ENCODE measurements around the gene KRTAP10-7.
"Not testable (repeated sequence)": the region's sequence is repeated elsewhere in the genome, so short reads cannot be mapped to it uniquely, and the experiment has no call there.

KRTAP10-7 gene

DNA sequence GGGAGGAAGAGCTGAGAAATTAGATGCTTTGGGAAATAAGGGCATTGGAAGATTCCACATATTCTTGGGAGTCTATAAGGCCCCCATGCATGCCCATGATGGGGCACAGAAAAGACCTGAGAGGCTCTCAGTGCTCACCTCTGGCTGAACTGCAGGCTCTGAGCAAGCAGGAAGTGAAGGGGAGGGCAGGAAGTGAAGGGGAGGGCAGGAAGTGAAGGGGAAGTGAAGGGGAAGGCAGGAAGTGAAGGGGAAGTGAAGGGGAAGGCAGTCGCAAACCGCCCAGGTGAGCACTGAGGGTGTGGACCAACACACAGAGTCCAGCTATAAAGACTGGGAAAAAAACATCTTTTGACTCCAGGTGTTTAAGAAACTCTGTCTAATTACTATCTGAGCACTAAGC is 30.0 kb downstream of the KRTAP10-7 start:
- H3K4me3 ChIP-seq (ENCODE audit: low read depth, low read length) = no peak overlapping the region
- in situ Hi-C loops (cut with HindIII; ENCODE audit: low sequenced_read_pairs) = no loop called here
- no peak for TF ChIP-seq CTCF (IDR thresholded peaks at IDR 0.05; ENCODE audit: low read depth, low read length)
- DNase-seq (ENCODE audit: low read depth, low spot score) = no peak

DNA sequence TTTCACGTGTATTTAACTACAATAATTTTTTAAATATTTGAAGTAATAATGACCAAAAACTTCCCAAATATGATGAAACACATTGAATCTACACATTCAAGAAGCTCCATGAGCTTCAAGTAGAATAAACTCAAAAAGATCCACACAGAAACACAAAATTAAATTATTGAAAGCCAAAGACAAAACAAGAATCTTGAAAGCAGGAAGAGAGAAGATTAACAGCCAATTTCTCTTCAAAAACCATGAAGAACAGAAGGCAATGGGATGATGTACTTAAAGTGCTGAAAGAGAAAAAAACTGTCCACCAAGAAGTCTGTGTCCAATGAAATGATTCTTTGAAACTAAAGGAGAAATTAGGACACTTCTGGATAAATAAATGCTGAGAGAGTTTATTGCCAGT is 31.7 kb downstream of the KRTAP10-7 start:
- in situ Hi-C loops (cut with HindIII; ENCODE audit: low sequenced_read_pairs) = no loop called here
- H3K4me3 ChIP-seq (ENCODE audit: low read depth, low read length) = no peak overlapping the region
- TF ChIP-seq CTCF (IDR thresholded peaks at IDR 0.05; ENCODE audit: low read depth, low read length) = no peak
- DNase-seq (ENCODE audit: low read depth, low spot score) = no peak

- no peak for DNase-seq (ENCODE audit: low read depth, low spot score)
- no peak for TF ChIP-seq CTCF (IDR thresholded peaks at IDR 0.05; ENCODE audit: low read depth, low read length)
- no peak overlapping the region for H3K4me3 ChIP-seq (ENCODE audit: low read depth, low read length)
- in situ Hi-C loops (cut with HindIII; ENCODE audit: low sequenced_read_pairs) = no loop called here
These were observed 36.0 kb downstream of the KRTAP10-7 start for GRCh38 chr21:44636209-44637017.

DNA sequence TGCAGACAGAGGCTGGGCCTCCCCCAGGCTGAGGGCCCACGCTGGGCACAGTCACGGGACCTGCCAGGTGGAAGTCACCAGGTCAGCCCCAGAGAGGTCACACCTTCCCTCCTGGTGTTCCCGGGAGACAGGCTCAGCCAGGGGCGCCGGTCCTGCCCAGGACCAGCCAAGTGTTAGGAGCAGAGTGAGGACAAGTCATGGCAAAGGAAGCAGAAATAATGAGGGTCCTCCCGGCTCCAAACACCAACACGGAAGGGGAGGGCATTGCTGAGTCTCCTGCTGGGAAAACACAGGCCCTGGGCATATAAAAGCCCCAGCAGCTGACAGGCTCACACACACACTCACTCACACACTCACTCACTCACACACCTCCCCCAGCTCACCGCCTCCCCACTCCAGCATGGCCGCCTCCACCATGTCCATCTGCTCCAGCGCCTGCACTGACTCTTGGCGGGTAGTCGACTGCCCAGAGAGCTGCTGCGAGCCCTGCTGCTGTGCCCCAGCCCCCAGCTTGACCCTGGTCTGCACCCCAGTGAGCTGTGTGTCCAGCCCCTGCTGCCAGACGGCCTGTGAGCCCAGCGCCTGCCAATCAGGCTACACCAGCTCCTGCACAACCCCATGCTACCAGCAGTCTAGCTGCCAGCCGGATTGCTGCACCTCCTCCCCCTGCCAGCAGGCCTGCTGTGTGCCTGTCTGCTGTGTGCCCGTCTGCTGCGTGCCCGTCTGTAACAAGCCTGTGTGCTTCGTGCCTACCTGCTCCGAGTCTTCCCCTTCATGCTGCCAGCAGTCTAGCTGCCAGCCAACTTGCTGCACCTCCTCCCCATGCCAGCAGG is 36.8 kb downstream of the KRTAP10-7 start, which contains the start of gene KRTAP10-10:
TSS of gene KRTAP10-10 (plus strand) at position 339 of the 833 bp plus-strand sequence. CDS start at position 401, 62 bp downstream.
- in situ Hi-C loops (cut with HindIII; ENCODE audit: low sequenced_read_pairs) = no loop called here
- TF ChIP-seq CTCF (IDR thresholded peaks at IDR 0.05; ENCODE audit: low read depth, low read length) = no peak
- H3K4me3 ChIP-seq (ENCODE audit: low read depth, low read length) = no peak within 1 kb of the TSS
- no peak for DNase-seq (ENCODE audit: low read depth, low spot score)

DNA sequence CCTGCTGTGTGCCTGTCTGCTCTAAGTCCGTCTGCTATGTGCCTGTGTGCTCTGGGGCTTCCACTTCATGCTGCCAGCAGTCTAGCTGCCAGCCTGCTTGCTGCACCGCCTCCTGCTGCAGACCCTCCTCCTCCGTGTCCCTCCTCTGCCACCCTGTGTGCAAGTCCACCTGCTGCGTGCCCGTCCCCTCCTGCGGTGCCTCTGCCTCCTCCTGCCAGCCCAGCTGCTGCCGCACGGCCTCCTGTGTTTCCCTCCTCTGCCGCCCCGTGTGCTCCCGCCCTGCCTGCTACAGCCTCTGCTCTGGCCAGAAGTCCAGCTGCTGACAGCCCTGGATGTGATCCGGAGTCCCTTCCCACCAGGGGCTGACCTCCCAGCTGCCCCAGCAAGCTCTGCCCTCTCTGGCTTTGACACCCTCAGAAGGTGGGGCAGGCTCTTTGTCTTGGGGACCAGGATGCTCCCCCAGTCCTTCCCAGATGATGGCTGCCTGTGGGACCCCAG is 37.5 kb downstream of the KRTAP10-7 start:
- in situ Hi-C loops (cut with HindIII; ENCODE audit: low sequenced_read_pairs); DNase-seq (ENCODE audit: low read depth, low spot score): not testable (repeated sequence)

GRCh38 chr21:44638506-44639330 is 38.3 kb downstream of the KRTAP10-7 start:
- in situ Hi-C loops (cut with HindIII; ENCODE audit: low sequenced_read_pairs); DNase-seq (ENCODE audit: low read depth, low spot score); H3K4me3 ChIP-seq (ENCODE audit: low read depth, low read length): not testable (repeated sequence)

More for the DNA sequence above, 37.5 kb downstream of the KRTAP10-7 start:
- not testable (repeated sequence) for H3K4me3 ChIP-seq (ENCODE audit: low read depth, low read length)

- TF ChIP-seq CTCF (IDR thresholded peaks at IDR 0.05; ENCODE audit: low read depth, low read length) = no peak
- in situ Hi-C loops (cut with HindIII; ENCODE audit: low sequenced_read_pairs) = no loop called here
- DNase-seq (ENCODE audit: low read depth, low spot score) = no peak
- no peak overlapping the region for H3K4me3 ChIP-seq (ENCODE audit: low read depth, low read length)
These were observed 38.9 kb downstream of the KRTAP10-7 start for GRCh38 chr21:44639331-44639655.
